Measurements from ENCODE around the gene PRDM5. TPM values are rescaled to one million over a fixed set of nuclear protein-coding genes. Genes with fewer than 3 reads are reported as not detected.

The PRDM5 gene
- total and polyA plus RNA-seq, 5 donors: 2.4 to 20.3 (median 16.5) TPM

- intact Hi-C loops (cut with DNase I): no loop called here
- Histone ChIP-seq H3K4me1 (ENCODE audit: control insufficient read depth, insufficient read depth, low read length) (no peaks in the 10 kb centered on the region), H3K27ac (ENCODE audit: low read length) (no peak overlapping the region), H3K27me3 (ENCODE audit: control insufficient read depth, insufficient read depth) (no peaks in the 10 kb centered on the region), H3K4me3 (ENCODE audit: low read length) (no peak overlapping the region), H3K9me3 (ENCODE audit: control insufficient read depth, low read length) (no peaks in the 10 kb centered on the region)
- 81% methylated on average over 1 of the region's 1 CpG for WGBS
- DNase-seq (no peak), ATAC-seq (no peak)
These were observed 49.0 kb downstream of the PRDM5 start for GRCh38 chr4:120873554-120873953.

GRCh38 chr4:120871173-120871572, 51.4 kb downstream of the PRDM5 start:
- intact Hi-C loops (cut with DNase I): no loop called here
- Histone ChIP-seq H3K4me3 (ENCODE audit: low read length) (no peak overlapping the region), H3K27ac (ENCODE audit: low read length) (no peak overlapping the region), H3K27me3 (ENCODE audit: control insufficient read depth, insufficient read depth) (no peaks in the 10 kb centered on the region), H3K4me1 (ENCODE audit: control insufficient read depth, insufficient read depth, low read length) (no peaks in the 10 kb centered on the region), H3K9me3 (ENCODE audit: control insufficient read depth, low read length) (no peaks in the 10 kb centered on the region)
- ATAC-seq (no peak), DNase-seq (no peak)
- WGBS: 74% methylated on average over 4 of the region's 4 CpGs

DNA sequence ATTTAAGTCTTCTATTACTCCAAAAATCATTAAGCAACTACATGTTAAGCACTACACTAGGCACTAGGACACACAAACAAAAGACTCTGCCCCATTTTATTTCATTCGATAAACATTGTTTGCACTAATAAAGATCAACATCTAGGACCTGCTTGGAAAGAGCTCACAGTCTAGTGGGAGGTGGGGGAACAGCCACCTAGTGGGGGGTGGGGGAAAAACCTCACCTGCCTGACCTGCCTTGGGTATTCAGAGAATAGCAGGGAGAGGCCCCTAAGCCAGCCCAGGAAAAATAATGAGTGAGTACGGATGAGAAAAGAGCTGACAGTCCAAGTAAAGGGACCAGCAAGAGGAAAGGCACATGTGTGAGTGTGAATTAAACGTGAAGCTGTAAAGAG, 52.2 kb downstream of the PRDM5 start:
- ATAC-seq: no peak
- intact Hi-C loops (cut with DNase I): no loop called here

DNA sequence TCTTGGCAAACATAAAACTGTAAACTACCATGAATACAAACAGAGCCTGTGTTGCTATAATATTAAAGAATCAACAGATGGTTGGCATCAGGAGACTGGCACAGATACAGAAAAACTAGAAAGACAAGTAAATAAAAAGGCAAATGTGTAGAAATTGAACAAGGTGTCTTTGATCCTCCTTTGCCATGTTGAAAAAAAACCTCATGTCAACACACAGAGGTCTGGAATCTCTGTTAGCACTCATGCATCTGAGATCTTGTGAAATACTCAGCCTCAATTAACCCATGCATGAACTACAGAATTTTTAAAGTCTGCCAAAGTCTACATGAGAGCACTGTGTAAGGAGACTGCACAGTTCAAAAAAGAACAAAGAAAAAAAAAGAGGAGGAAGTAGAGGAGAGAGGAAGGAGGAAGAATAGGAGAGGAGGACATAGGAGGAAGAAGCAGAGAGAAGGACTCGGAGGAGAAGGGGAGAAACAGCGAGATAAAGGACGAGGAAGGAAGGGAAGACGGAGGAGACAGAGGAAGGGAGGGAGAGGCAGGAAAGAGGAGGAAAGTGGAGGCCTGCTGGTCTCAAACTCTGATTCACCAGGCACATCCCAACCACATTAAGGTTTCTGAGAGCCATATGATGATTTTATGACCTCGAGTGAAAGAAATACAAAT, 52.8 kb downstream of the PRDM5 start:
- Histone ChIP-seq H3K9me3 (ENCODE audit: control insufficient read depth, low read length) (no peaks in the 10 kb centered on the region), H3K4me1 (ENCODE audit: control insufficient read depth, insufficient read depth, low read length) (no peaks in the 10 kb centered on the region), H3K27me3 (ENCODE audit: control insufficient read depth, insufficient read depth) (no peaks in the 10 kb centered on the region), H3K27ac (ENCODE audit: low read length) (no peak overlapping the region), H3K4me3 (ENCODE audit: low read length) (no peak overlapping the region)
- ATAC-seq (no peak), DNase-seq (no peak)
- intact Hi-C loops (cut with DNase I): no loop called here
- WGBS: 71% methylated on average over 5 of the region's 5 CpGs

More for the DNA sequence above, 52.2 kb downstream of the PRDM5 start:
- no peaks in the 10 kb centered on the region for H3K9me3 ChIP-seq (ENCODE audit: control insufficient read depth, low read length)
- H3K27ac ChIP-seq (ENCODE audit: low read length): no peak overlapping the region
- no peaks in the 10 kb centered on the region for H3K27me3 ChIP-seq (ENCODE audit: control insufficient read depth, insufficient read depth)
- WGBS: 87% methylated on average over 3 of the region's 3 CpGs
- no peak overlapping the region for H3K4me3 ChIP-seq (ENCODE audit: low read length)
- DNase-seq: no peak
- no peaks in the 10 kb centered on the region for H3K4me1 ChIP-seq (ENCODE audit: control insufficient read depth, insufficient read depth, low read length)

GRCh38 chr4:120867506-120867905, 55.0 kb downstream of the PRDM5 start:
- Histone ChIP-seq H3K9me3 (ENCODE audit: control insufficient read depth, low read length) (no peaks in the 10 kb centered on the region), H3K4me3 (ENCODE audit: low read length) (no peak overlapping the region), H3K27me3 (ENCODE audit: control insufficient read depth, insufficient read depth) (no peaks in the 10 kb centered on the region), H3K27ac (ENCODE audit: low read length) (no peak overlapping the region), H3K4me1 (ENCODE audit: control insufficient read depth, insufficient read depth, low read length) (no peaks in the 10 kb centered on the region)
- intact Hi-C loops (cut with DNase I): no loop called here
- ATAC-seq: no peak
- no peak for DNase-seq

DNA sequence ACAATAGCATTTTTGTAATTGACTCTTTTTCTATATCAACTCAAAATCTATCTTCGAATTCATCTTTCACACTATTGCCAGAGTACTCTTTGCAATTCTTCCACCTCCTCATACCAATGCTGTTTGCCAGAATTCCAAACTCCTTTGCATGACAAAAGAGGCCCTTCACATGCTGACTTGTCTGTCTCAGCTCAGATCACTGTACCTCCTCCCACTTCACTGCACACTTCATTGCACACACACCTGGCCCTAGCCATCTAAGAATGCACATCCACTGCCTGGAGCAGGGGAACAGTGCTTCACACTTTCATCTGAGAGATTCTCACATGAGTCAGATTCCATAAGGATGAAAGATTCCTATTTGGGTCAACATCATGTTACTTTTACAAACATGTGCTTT, 56.5 kb downstream of the PRDM5 start:
- no peak overlapping the region for H3K4me3 ChIP-seq (ENCODE audit: low read length)
- WGBS: 94% methylated on average over 1 of the region's 1 CpG
- no peaks in the 10 kb centered on the region for H3K4me1 ChIP-seq (ENCODE audit: control insufficient read depth, insufficient read depth, low read length)
- H3K27me3 ChIP-seq (ENCODE audit: control insufficient read depth, insufficient read depth): no peaks in the 10 kb centered on the region
- no peak for ATAC-seq
- H3K9me3 ChIP-seq (ENCODE audit: control insufficient read depth, low read length): no peaks in the 10 kb centered on the region
- no peak for DNase-seq
- intact Hi-C loops (cut with DNase I): no loop called here
- H3K27ac ChIP-seq (ENCODE audit: low read length): no peak overlapping the region

DNA sequence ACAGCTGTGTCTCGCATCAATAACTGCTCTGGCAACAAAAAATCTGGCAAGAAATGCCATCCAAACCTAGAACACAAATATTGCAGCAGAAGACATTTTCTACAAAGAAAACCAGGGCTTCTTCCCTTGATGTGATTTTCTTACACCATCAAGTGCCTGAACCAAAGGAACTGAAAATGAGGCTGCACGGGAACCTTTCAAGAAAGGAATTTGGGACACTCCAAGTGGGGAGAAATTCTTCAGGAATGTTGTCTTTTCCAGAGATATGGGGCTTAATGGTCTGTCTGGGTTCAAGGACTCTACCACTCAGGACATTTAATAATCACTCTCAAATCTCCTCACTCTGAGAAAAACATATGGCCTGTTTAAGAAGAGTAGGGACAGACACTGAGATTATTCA, 57.6 kb downstream of the PRDM5 start:
- ATAC-seq (no peak), DNase-seq (no peak)
- H3K27me3 ChIP-seq (ENCODE audit: control insufficient read depth, insufficient read depth): no peaks in the 10 kb centered on the region
- no peak overlapping the region for H3K4me3 ChIP-seq (ENCODE audit: low read length)
- H3K9me3 ChIP-seq (ENCODE audit: control insufficient read depth, low read length): no peaks in the 10 kb centered on the region
- no peaks in the 10 kb centered on the region for H3K4me1 ChIP-seq (ENCODE audit: control insufficient read depth, insufficient read depth, low read length)
- 87% methylated on average over 2 of the region's 2 CpGs for WGBS
- H3K27ac ChIP-seq (ENCODE audit: low read length): no peak overlapping the region
- intact Hi-C loops (cut with DNase I): no loop called here

DNA sequence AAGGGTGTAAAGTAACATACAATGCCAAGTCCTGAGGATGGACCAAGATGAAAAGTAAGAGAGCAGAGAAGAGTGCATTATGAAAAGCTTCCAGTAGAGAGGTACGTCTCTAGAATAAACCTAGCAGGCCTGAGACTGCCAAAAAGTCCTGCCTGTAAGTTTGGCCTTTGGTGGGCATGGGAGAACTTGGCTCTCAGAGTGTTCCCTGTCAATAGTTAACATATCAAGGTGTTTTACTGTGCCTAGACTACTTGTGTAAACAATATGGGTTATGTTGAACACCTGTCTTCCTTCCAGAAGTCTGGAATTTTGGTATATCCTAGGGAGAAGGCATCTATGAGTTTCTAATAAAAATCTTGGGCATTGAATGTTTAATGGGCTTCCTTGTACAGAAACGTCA, 60.1 kb downstream of the PRDM5 start:
- no peak overlapping the region for H3K4me3 ChIP-seq (ENCODE audit: low read length)
- DNase-seq (no peak), ATAC-seq (no peak)
- intact Hi-C loops (cut with DNase I): no loop called here
- no peaks in the 10 kb centered on the region for H3K9me3 ChIP-seq (ENCODE audit: control insufficient read depth, low read length)
- no peaks in the 10 kb centered on the region for H3K4me1 ChIP-seq (ENCODE audit: control insufficient read depth, insufficient read depth, low read length)
- H3K27ac ChIP-seq (ENCODE audit: low read length): no peak overlapping the region
- no peaks in the 10 kb centered on the region for H3K27me3 ChIP-seq (ENCODE audit: control insufficient read depth, insufficient read depth)
- 85% methylated on average over 2 of the region's 2 CpGs for WGBS

- Histone ChIP-seq H3K4me1 (ENCODE audit: control insufficient read depth, insufficient read depth, low read length) (no peaks in the 10 kb centered on the region), H3K9me3 (ENCODE audit: control insufficient read depth, low read length) (no peaks in the 10 kb centered on the region), H3K4me3 (ENCODE audit: low read length) (no peak overlapping the region), H3K27me3 (ENCODE audit: control insufficient read depth, insufficient read depth) (no peaks in the 10 kb centered on the region), H3K27ac (ENCODE audit: low read length) (no peak overlapping the region)
- no peak for ATAC-seq
- DNase-seq: no peak
- intact Hi-C loops (cut with DNase I): no loop called here
These were observed 60.7 kb downstream of the PRDM5 start for GRCh38 chr4:120861852-120862251.

- no peak overlapping the region for H3K4me3 ChIP-seq (ENCODE audit: low read length)
- ATAC-seq (no peak), DNase-seq (no peak)
- intact Hi-C loops (cut with DNase I): no loop called here
- WGBS: 66% methylated on average over 3 of the region's 3 CpGs
- H3K27me3 ChIP-seq (ENCODE audit: control insufficient read depth, insufficient read depth): no peaks in the 10 kb centered on the region
- no peaks in the 10 kb centered on the region for H3K9me3 ChIP-seq (ENCODE audit: control insufficient read depth, low read length)
- H3K4me1 ChIP-seq (ENCODE audit: control insufficient read depth, insufficient read depth, low read length): no peaks in the 10 kb centered on the region
- no peak overlapping the region for H3K27ac ChIP-seq (ENCODE audit: low read length)
These were observed 63.8 kb downstream of the PRDM5 start for GRCh38 chr4:120858776-120859175.

DNA sequence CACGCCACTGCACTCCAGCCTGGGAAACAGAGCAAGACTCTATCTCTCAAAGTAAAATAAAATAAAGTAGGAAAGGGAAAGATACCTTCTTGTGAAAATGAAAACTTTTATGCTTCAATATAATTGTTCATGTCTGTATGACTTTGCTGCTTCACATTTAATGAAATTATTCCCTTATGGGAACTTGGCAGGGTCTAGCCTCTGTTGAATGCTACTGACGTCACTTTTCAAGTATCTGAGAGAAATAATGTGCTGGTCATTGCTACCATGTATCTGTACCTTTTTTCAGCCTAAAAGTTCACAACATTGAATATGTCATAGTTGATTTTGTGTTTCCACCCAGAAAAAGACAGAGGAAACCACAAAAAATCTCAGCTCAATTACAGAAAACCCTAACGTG, 65.2 kb downstream of the PRDM5 start:
- Histone ChIP-seq H3K4me3 (ENCODE audit: low read length) (no peak overlapping the region), H3K27ac (ENCODE audit: low read length) (no peak overlapping the region), H3K4me1 (ENCODE audit: control insufficient read depth, insufficient read depth, low read length) (no peaks in the 10 kb centered on the region), H3K27me3 (ENCODE audit: control insufficient read depth, insufficient read depth) (no peaks in the 10 kb centered on the region), H3K9me3 (ENCODE audit: control insufficient read depth, low read length) (no peaks in the 10 kb centered on the region)
- intact Hi-C loops (cut with DNase I): no loop called here
- DNase-seq (no peak), ATAC-seq (no peak)
- WGBS: 60% methylated on average over 3 of the region's 3 CpGs

GRCh38 chr4:120856294-120856693, 66.2 kb downstream of the PRDM5 start:
- H3K4me3 ChIP-seq (ENCODE audit: low read length): no peak overlapping the region
- intact Hi-C loops (cut with DNase I): no loop called here
- H3K9me3 ChIP-seq (ENCODE audit: control insufficient read depth, low read length): no peaks in the 10 kb centered on the region
- no peak for DNase-seq
- H3K4me1 ChIP-seq (ENCODE audit: control insufficient read depth, insufficient read depth, low read length): no peaks in the 10 kb centered on the region
- no peak for ATAC-seq
- H3K27ac ChIP-seq (ENCODE audit: low read length): no peak overlapping the region
- H3K27me3 ChIP-seq (ENCODE audit: control insufficient read depth, insufficient read depth): no peaks in the 10 kb centered on the region
- WGBS: 69% methylated on average over 2 of the region's 2 CpGs
